ENCODE results near the gene RGS9. TPM values are rescaled to one million over a fixed set of nuclear protein-coding genes. Genes with fewer than 3 reads are reported as not detected.
"Not testable (repeated sequence)": the region's sequence is repeated elsewhere in the genome, so short reads cannot be mapped to it uniquely, and the experiment has no call there.

The RGS9 gene
- total RNA-seq, 1 donor from 2014 or later: 3.2 TPM

GRCh38 chr17:65109990-65110680, 27.0 kb upstream of the RGS9 start:
- no peaks in the 10 kb centered on the region for H3K9me3 Mint-ChIP-seq
- no peak overlapping the region for H3K27ac Mint-ChIP-seq
- H3K27me3 Mint-ChIP-seq: no peaks in the 10 kb centered on the region
- H3K4me1 Mint-ChIP-seq: no peaks in the 10 kb centered on the region
- H3K4me3 Mint-ChIP-seq: no peak overlapping the region
- ATAC-seq (ENCODE audit: low read depth) (no peak), DNase-seq (no peak)
- H3K36me3 Mint-ChIP-seq (ENCODE audit: low read depth): no peaks in the 10 kb centered on the region
- TF ChIP-seq CTCF (IDR thresholded peaks at IDR 0.05): no peak
- intact Hi-C loops (cut with micrococcal nuclease): no loop called here
- ChIA-PET POLR2A (no interaction called here), CTCF (interaction anchor here (0.6 kb wide), 1 partner anchor 25 kb away, joined by 6 read pairs; no protein-coding TSS in a partner anchor)

- H3K4me3 Mint-ChIP-seq: no peak overlapping the region
Measured at GRCh38 chr17:65115839-65116238, 21.3 kb upstream of the RGS9 start.

GRCh38 chr17:65116515-65116914, 20.7 kb upstream of the RGS9 start:
- DNase-seq; intact Hi-C loops (cut with micrococcal nuclease); H3K4me1 Mint-ChIP-seq; H3K27ac Mint-ChIP-seq; H3K27me3 Mint-ChIP-seq; H3K9me3 Mint-ChIP-seq; H3K4me3 Mint-ChIP-seq; ATAC-seq (ENCODE audit: low read depth); H3K36me3 Mint-ChIP-seq (ENCODE audit: low read depth): not testable (repeated sequence)
- ChIA-PET POLR2A (interaction anchor here (1.2 kb wide), 1 partner anchor 16 kb away, joined by 4 read pairs; no protein-coding TSS in a partner anchor), CTCF (interaction anchor here (1.6 kb wide), 1 partner anchor 16 kb away, joined by 6 read pairs; no protein-coding TSS in a partner anchor)

More at GRCh38 chr17:65115839-65116238, 21.3 kb upstream of the RGS9 start:
- no peak for TF ChIP-seq CTCF (IDR thresholded peaks at IDR 0.05)
- DNase-seq (no peak), ATAC-seq (ENCODE audit: low read depth) (no peak)
- H3K4me1 Mint-ChIP-seq: peaks cover 5% of the 10 kb centered on the region
- no peak overlapping the region for H3K27ac Mint-ChIP-seq
- ChIA-PET POLR2A (interaction anchor here (1.2 kb wide), 1 partner anchor 15 kb away, joined by 4 read pairs; no protein-coding TSS in a partner anchor), CTCF (no interaction called here)
- no peaks in the 10 kb centered on the region for H3K36me3 Mint-ChIP-seq (ENCODE audit: low read depth)
- no peaks in the 10 kb centered on the region for H3K27me3 Mint-ChIP-seq
- H3K9me3 Mint-ChIP-seq: peaks cover 3% of the 10 kb centered on the region
- intact Hi-C loops (cut with micrococcal nuclease): no loop called here

GRCh38 chr17:65117384-65118035, 19.7 kb upstream of the RGS9 start:
- CTCF ChIA-PET: interaction anchor here (1.6 kb wide), 1 partner anchor 17 kb away, joined by 6 read pairs; no protein-coding TSS in a partner anchor
- Mint-ChIP-seq H3K9me3 (peaks cover 3% of the 10 kb centered on the region), H3K27ac (no peak overlapping the region)

GRCh38 chr17:65121368-65121767, 15.8 kb upstream of the RGS9 start:
- Mint-ChIP-seq H3K4me1 (peaks cover 20% of the 10 kb centered on the region), H3K27ac (no peak overlapping the region), H3K4me3 (no peak overlapping the region), H3K27me3 (no peaks in the 10 kb centered on the region), H3K36me3 (ENCODE audit: low read depth) (no peaks in the 10 kb centered on the region), H3K9me3 (peaks cover 3% of the 10 kb centered on the region)
- intact Hi-C loops (cut with micrococcal nuclease): no loop called here
- ATAC-seq (ENCODE audit: low read depth) (no peak), DNase-seq (no peak)
- no peak for TF ChIP-seq CTCF (IDR thresholded peaks at IDR 0.05)
- ChIA-PET POLR2A (no interaction called here), CTCF (no interaction called here)

More at GRCh38 chr17:65117384-65118035, 19.7 kb upstream of the RGS9 start:
- intact Hi-C loops (cut with micrococcal nuclease): no loop called here
- peaks cover 15% of the 10 kb centered on the region for H3K4me1 Mint-ChIP-seq
- H3K27me3 Mint-ChIP-seq: no peaks in the 10 kb centered on the region
- ATAC-seq (ENCODE audit: low read depth) (no peak), DNase-seq (no peak)
- no peak overlapping the region for H3K4me3 Mint-ChIP-seq
- H3K36me3 Mint-ChIP-seq (ENCODE audit: low read depth): no peaks in the 10 kb centered on the region
- POLR2A ChIA-PET: no interaction called here
- TF ChIP-seq CTCF (IDR thresholded peaks at IDR 0.05): no peak

Measured in activated B cell treated with CpG ODN at 0.5 μM for 24 hours (primary cell).